ENCODE results near the gene IP6K1. TPM values are rescaled to one million over a fixed set of nuclear protein-coding genes. Genes with fewer than 3 reads are reported as not detected.

Gene IP6K1
- total and polyA plus RNA-seq, 10 of the 15 experiments (the other 5 are each of a cell fraction or from before 2014, with no cell fraction given) = 1.3 to 30.6 (median 18.2) TPM

- ChIA-PET CTCF (interaction anchor here (1.7 kb wide), 1 partner anchor 116 kb away, joined by 8 read pairs; no protein-coding TSS in a partner anchor), POLR2A (interaction anchor here (1.1 kb wide), 1 partner anchor 22 kb away, joined by 3 read pairs; no protein-coding TSS in a partner anchor), SMC1A (ENCODE audit: uncharacterized antibody, unreplicated experiment) (interaction anchor here (1.8 kb wide), 1 partner anchor 82 kb away, joined by 5 read pairs; no protein-coding TSS in a partner anchor), RAD21 (ENCODE audit: unreplicated experiment) (no interaction called here)
- no TSS peak for BruUV-seq (replicated peaks)
- no peaks in the 10 kb centered on the region; the same call in 2 of the 3 replicates for H3K9me3 ChIP-seq (replicated peaks; ENCODE audit: control insufficient read depth, insufficient read depth, low read length)
- peak overlapping the region; percentile 100 for H3K9ac ChIP-seq (ENCODE audit: control insufficient read depth, insufficient read depth, low read length)
- FAIRE-seq = peak; percentile 81
- intact Hi-C loops (cut with micrococcal nuclease; ENCODE audit: unreplicated experiment) = loop anchor here (5.0 kb wide), 2 partner anchors 64 to 114 kb away; partner anchors contain the start of gene IP6K1
- in situ Hi-C loops (cut with MboI) = no loop called here
- H3K79me2 ChIP-seq (ENCODE audit: control insufficient read depth, insufficient read depth, low read length) = peaks cover 20% of the 10 kb centered on the region
- peak; percentile 45 for ATAC-seq
- H4K20me1 ChIP-seq (ENCODE audit: control insufficient read depth, insufficient read depth) = no peaks in the 10 kb centered on the region
- H2AFZ ChIP-seq (ENCODE audit: control insufficient read depth, low read depth, low read length) = peak overlapping the region; percentile 59
- peaks cover 3 to 23% of the 10 kb centered on the region in 2 experiments for H3K36me3 ChIP-seq (ENCODE audit: control insufficient read depth in 2 of 2, insufficient read depth in 2 of 2, low read length in 1 of 2)
- H3K4me3 ChIP-seq = peak overlapping the region; percentile 87
- H3K27me3 ChIP-seq (replicated peaks in 1 of 2; ENCODE audit: control insufficient read depth in 2 of 2, insufficient read depth in 2 of 2, low read length in 1 of 2) = no peaks in the 10 kb centered on the region
- no peak for DNase-seq (ENCODE audit: low read depth, low spot score)
- peak overlapping the region; percentile 93 for H3K27ac ChIP-seq (ENCODE audit: control insufficient read depth, insufficient read depth)
- peaks cover 21% of the 10 kb centered on the region for H3K4me1 ChIP-seq (ENCODE audit: control insufficient read depth, insufficient read depth, low read length)
- peak overlapping the region; percentile 77 for H3K4me2 ChIP-seq (ENCODE audit: control insufficient read depth, insufficient read depth)
- WGBS (ENCODE audit: insufficient coverage, insufficient replicate concordance, low lambda C conversion rate, missing lambda C conversion rate) = 1% methylated on average over 20 of the region's 20 CpGs
- TF ChIP-seq CHD1 (IDR thresholded peaks at IDR 0.05; ENCODE audit: low read depth, low read length) (no peak), POLR2AphosphoS5 (IDR thresholded peaks at IDR 0.05; ENCODE audit: low read length) (peak; percentile 80; the same call in 1 of the 2 replicates), ZNF274 (IDR thresholded peaks at IDR 0.05; ENCODE audit: insufficient read depth, insufficient read length) (no peak), BRCA1 (IDR thresholded peaks at IDR 0.05; ENCODE audit: low read depth, low read length) (no peak), USF2 (IDR thresholded peaks at IDR 0.05; ENCODE audit: borderline replicate concordance, low read depth, low read length) (peak; percentile 61), CBX5 (IDR thresholded peaks at IDR 0.05; ENCODE audit: low read depth) (no peak), HDAC6 (IDR thresholded peaks at IDR 0.05; ENCODE audit: unreplicated experiment) (no peak), RELA (IDR thresholded peaks at IDR 0.05; ENCODE audit: borderline replicate concordance, partially characterized antibody) (no peak), POU2F2 (IDR thresholded peaks at IDR 0.05; ENCODE audit: borderline replicate concordance, low read depth, low read length) (no peak), ELK1 (IDR thresholded peaks at IDR 0.05; ENCODE audit: low read depth, low read length) (no peak), FOXK2 (IDR thresholded peaks at IDR 0.05) (no peak), ZNF687 (IDR thresholded peaks at IDR 0.05) (0 out of 2 replicates have a peak, but pooled peaks have one; percentile 30), NR2C1 (IDR thresholded peaks at IDR 0.05) (no peak), BCLAF1 (IDR thresholded peaks at IDR 0.05) (no peak), ZNF24 (IDR thresholded peaks at IDR 0.05) (no peak), SMARCA5 (IDR thresholded peaks at IDR 0.05) (no peak)
Measured at GRCh38 chr3:49723296-49723627, 63.1 kb downstream of the IP6K1 start.
